HG03457 (cell line): ENCODE measurements around the gene HOTAIR.

Experiments
- ATAC-seq: cut with Tn5 transposase; IDR thresholded peaks from one replicate; pipeline ENCODE4 v1.9.1; 2021; ENCODE audit warnings: moderate number of reproducible peaks; ENCODE audit not compliant: unreplicated experiment

The HOTAIR gene

GRCh38 chr12:53988541-53989226 is 13.9 kb upstream of the HOTAIR start:
- no peak for ATAC-seq

- ATAC-seq = no peak
These were observed 13.1 kb upstream of the HOTAIR start for GRCh38 chr12:53987787-53988230.

GRCh38 chr12:53986686-53987483 is 12.1 kb upstream of the HOTAIR start:
- ATAC-seq = no peak

GRCh38 chr12:53985994-53986685 is 11.4 kb upstream of the HOTAIR start:
- no peak for ATAC-seq

GRCh38 chr12:53985692-53985993 is 10.9 kb upstream of the HOTAIR start:
- ATAC-seq = no peak

- no peak for ATAC-seq
These were observed 10.3 kb upstream of the HOTAIR start, which contains the start of gene HOXC10 for GRCh38 chr12:53984901-53985691. HOXC10 (plus strand) TSS chr12:53985146; CDS start chr12:53985260, 114 bp downstream.

GRCh38 chr12:53983950-53984572 is 9.3 kb upstream of the HOTAIR start:
- ATAC-seq = no peak

- no peak for ATAC-seq
These were observed 8.8 kb upstream of the HOTAIR start for GRCh38 chr12:53983568-53983949.

GRCh38 chr12:53982648-53983567 is 8.2 kb upstream of the HOTAIR start:
- ATAC-seq = no peak

GRCh38 chr12:53981634-53982565 is 7.1 kb upstream of the HOTAIR start:
- ATAC-seq = no peak

GRCh38 chr12:53980802-53981496 is 6.2 kb upstream of the HOTAIR start:
- no peak for ATAC-seq

- no peak for ATAC-seq
These were observed 5.5 kb upstream of the HOTAIR start for GRCh38 chr12:53980104-53980801.

- ATAC-seq = no peak
These were observed 4.0 kb upstream of the HOTAIR start for GRCh38 chr12:53978477-53979356.

GRCh38 chr12:53977596-53978445 is 3.1 kb upstream of the HOTAIR start:
- no peak for ATAC-seq

- ATAC-seq = no peak
These were observed 2.3 kb upstream of the HOTAIR start for GRCh38 chr12:53976823-53977595.
